Measurements from ENCODE around the gene TARBP1. TPM values are rescaled to one million over a fixed set of nuclear protein-coding genes. Genes with fewer than 3 reads are reported as not detected.

Gene TARBP1
- total and polyA plus RNA-seq, 2 of the 13 experiments (the other 11 are each of a cell fraction or from before 2014, with no cell fraction given): 37.7 to 67.0 TPM

- ChIA-PET POLR2A (interaction anchor here (0.7 kb wide), 1 partner anchor 233 kb away, joined by 3 read pairs; no protein-coding TSS in a partner anchor), CTCF (ENCODE audit: low intra/inter-chr PET ratio, low total read pairs) (no interaction called here)
- FAIRE-seq (no peak), DNase-seq (ENCODE audit: low spot score) (no peak), ATAC-seq (no peak)
- Histone ChIP-seq H3K9ac (ENCODE audit: insufficient read depth, low read depth, low read length) (no peak overlapping the region), H3K4me1 (ENCODE audit: insufficient read depth, low read length) (peaks cover 35% of the 10 kb centered on the region), H3K9me3 (ENCODE audit: low read length) (no peaks in the 10 kb centered on the region), H3K79me2 (ENCODE audit: insufficient read depth, low read length) (no peaks in the 10 kb centered on the region), H2AFZ (ENCODE audit: low read length) (no peak overlapping the region), H3K27me3 (ENCODE audit: control insufficient read depth in 1 of 2, insufficient read depth in 2 of 2, low read length in 2 of 2) (0 out of 5 replicates have a peak, but pooled peaks cover 0 to 1% of the 10 kb centered on the region in 2 experiments), H3K4me2 (ENCODE audit: low read depth, low read length) (no peak overlapping the region), H3K36me3 (replicated peaks in 1 of 2; ENCODE audit: control insufficient read depth in 1 of 2, insufficient read depth in 2 of 2, low read length in 2 of 2) (no peaks in the 10 kb centered on the region), H3K4me3 (replicated peaks in 1 of 3; ENCODE audit: insufficient read depth in 1 of 3, low read depth in 2 of 3, low read length in 3 of 3) (no peak overlapping the region), H3K27ac (ENCODE audit: extremely low read length, insufficient read depth, low read length) (no peak overlapping the region), H4K20me1 (ENCODE audit: insufficient read depth, low read length) (no peaks in the 10 kb centered on the region)
- TF ChIP-seq, protein P1, sequence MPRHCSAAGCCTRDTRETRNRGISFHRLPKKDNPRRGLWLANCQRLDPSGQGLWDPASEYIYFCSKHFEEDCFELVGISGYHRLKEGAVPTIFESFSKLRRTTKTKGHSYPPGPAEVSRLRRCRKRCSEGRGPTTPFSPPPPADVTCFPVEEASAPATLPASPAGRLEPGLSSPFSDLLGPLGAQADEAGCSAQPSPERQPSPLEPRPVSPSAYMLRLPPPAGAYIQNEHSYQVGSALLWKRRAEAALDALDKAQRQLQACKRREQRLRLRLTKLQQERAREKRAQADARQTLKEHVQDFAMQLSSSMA (CRISPR knock-in tag; IDR thresholded peaks at IDR 0.05): no peak
- TF ChIP-seq ZNF607 (CRISPR knock-in tag; IDR thresholded peaks at IDR 0.05; ENCODE audit: borderline replicate concordance) (no peak), ESRRA (CRISPR knock-in tag; IDR thresholded peaks at IDR 0.05; ENCODE audit: low read depth) (no peak)
- TF ChIP-seq, protein P2, sequence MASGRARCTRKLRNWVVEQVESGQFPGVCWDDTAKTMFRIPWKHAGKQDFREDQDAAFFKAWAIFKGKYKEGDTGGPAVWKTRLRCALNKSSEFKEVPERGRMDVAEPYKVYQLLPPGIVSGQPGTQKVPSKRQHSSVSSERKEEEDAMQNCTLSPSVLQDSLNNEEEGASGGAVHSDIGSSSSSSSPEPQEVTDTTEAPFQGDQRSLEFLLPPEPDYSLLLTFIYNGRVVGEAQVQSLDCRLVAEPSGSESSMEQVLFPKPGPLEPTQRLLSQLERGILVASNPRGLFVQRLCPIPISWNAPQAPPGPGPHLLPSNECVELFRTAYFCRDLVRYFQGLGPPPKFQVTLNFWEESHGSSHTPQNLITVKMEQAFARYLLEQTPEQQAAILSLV (CRISPR knock-in tag; IDR thresholded peaks at IDR 0.05; ENCODE audit: borderline replicate concordance): no peak
- TF ChIP-seq, protein P3, sequence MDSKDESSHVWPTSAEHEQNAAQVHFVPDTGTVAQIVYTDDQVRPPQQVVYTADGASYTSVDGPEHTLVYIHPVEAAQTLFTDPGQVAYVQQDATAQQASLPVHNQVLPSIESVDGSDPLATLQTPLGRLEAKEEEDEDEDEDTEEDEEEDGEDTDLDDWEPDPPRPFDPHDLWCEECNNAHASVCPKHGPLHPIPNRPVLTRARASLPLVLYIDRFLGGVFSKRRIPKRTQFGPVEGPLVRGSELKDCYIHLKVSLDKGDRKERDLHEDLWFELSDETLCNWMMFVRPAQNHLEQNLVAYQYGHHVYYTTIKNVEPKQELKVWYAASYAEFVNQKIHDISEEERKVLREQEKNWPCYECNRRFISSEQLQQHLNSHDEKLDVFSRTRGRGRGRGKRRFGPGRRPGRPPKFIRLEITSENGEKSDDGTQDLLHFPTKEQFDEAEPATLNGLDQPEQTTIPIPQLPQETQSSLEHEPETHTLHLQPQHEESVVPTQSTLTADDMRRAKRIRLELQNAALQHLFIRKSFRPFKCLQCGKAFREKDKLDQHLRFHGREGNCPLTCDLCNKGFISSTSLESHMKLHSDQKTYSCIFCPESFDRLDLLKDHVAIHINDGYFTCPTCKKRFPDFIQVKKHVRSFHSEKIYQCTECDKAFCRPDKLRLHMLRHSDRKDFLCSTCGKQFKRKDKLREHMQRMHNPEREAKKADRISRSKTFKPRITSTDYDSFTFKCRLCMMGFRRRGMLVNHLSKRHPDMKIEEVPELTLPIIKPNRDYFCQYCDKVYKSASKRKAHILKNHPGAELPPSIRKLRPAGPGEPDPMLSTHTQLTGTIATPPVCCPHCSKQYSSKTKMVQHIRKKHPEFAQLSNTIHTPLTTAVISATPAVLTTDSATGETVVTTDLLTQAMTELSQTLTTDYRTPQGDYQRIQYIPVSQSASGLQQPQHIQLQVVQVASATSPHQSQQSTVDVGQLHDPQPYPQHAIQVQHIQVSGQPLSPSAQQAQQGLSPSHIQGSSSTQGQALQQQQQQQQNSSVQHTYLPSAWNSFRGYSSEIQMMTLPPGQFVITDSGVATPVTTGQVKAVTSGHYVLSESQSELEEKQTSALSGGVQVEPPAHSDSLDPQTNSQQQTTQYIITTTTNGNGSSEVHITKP (CRISPR knock-in tag; IDR thresholded peaks at IDR 0.05; ENCODE audit: low read depth): no peak
- TF ChIP-seq, protein P4, sequence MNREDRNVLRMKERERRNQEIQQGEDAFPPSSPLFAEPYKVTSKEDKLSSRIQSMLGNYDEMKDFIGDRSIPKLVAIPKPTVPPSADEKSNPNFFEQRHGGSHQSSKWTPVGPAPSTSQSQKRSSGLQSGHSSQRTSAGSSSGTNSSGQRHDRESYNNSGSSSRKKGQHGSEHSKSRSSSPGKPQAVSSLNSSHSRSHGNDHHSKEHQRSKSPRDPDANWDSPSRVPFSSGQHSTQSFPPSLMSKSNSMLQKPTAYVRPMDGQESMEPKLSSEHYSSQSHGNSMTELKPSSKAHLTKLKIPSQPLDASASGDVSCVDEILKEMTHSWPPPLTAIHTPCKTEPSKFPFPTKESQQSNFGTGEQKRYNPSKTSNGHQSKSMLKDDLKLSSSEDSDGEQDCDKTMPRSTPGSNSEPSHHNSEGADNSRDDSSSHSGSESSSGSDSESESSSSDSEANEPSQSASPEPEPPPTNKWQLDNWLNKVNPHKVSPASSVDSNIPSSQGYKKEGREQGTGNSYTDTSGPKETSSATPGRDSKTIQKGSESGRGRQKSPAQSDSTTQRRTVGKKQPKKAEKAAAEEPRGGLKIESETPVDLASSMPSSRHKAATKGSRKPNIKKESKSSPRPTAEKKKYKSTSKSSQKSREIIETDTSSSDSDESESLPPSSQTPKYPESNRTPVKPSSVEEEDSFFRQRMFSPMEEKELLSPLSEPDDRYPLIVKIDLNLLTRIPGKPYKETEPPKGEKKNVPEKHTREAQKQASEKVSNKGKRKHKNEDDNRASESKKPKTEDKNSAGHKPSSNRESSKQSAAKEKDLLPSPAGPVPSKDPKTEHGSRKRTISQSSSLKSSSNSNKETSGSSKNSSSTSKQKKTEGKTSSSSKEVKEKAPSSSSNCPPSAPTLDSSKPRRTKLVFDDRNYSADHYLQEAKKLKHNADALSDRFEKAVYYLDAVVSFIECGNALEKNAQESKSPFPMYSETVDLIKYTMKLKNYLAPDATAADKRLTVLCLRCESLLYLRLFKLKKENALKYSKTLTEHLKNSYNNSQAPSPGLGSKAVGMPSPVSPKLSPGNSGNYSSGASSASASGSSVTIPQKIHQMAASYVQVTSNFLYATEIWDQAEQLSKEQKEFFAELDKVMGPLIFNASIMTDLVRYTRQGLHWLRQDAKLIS (CRISPR knock-in tag; IDR thresholded peaks at IDR 0.05): no peak
- intact Hi-C loops (cut with micrococcal nuclease; ENCODE audit: unreplicated experiment) (loop anchor here (10.0 kb wide), 2 partner anchors 54 to 234 kb away; no protein-coding TSS in a partner anchor), in situ Hi-C loops (cut with HindIII; ENCODE audit: extremely low pct_ligation_motif_present, low pct_unique_long_range_greater_than_20kb) (loop anchor here (10.0 kb wide), 3 partner anchors 224 to 484 kb away; no protein-coding TSS in a partner anchor)
- BruUV-seq (replicated peaks): no TSS peak
- WGBS (ENCODE audit: low lambda C conversion rate): 65% methylated on average over 4 of the region's 4 CpGs
Observed at GRCh38 chr1:234490793-234491479, 12.0 kb upstream of the TARBP1 start.
